Neural progenitor cell (in vitro differentiated cells): ENCODE measurements around the gene MMRN2.

Experiments
- CTCF ChIP-seq: fragments of 200-600 bp; sonication (generic); IDR thresholded peaks from 2 replicates; pipeline ENCODE4 v1.5.1; 2017; ENCODE audit warnings: antibody characterized with exemption, mild to moderate bottlenecking
- EZH2 ChIP-seq: fragments of 200-600 bp; sonication (generic); IDR thresholded peaks from 2 replicates; pipeline ENCODE4 v1.6.1; 2017; ENCODE audit warnings: antibody characterized with exemption, mild to moderate bottlenecking, moderate library complexity

DNA sequence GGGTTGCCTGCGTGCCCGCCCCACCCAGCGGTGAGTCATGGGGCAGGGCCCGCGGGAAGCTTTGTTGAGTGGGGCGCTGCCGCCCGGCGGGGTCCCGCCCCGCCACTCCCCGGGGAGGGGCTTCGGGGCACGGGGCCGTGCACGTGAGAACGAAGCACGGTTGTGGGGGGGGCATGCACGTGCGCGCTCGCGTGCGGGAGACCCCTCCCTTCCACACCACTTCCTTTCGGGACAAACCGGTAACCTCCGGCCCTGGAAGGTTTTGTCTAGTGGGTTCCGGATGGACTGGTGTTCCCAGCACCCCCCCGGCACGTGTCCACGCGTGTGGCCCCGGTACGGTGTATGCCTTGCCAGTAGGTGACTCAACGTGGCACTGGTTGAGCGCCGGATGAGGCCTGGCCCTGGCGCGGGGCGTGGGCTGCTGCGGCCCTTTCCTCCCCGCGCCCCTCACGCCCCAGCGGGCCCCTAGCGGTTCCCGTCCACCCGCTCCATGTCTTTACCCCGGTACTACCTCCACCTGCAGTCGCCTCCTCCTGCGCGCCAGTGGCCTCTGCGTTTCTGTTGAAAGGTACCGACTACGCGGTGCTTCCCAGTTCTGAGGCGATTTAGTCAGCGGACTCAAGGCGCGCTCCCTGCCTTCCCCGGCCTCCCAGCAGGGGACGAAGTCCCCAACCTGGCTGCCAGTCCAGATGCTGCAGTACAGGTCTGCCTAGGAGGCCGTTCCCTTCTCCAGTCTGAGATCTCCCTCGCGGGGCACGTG, 14.0 kb upstream of the MMRN2 start:
- TF ChIP-seq CTCF: peak; percentile 13
- TF ChIP-seq EZH2: no peak
